Endothelial cell of umbilical vein (primary cell): ENCODE results near the gene STAC2. TPM values are rescaled to one million over a fixed set of nuclear protein-coding genes. Genes with fewer than 3 reads are reported as not detected.

Experiments
- BruUV-seq: library from RNA; stranded (reverse); fragments of 400-500 nt; replicated peaks from 2 replicates; lab custom pipeline; 2021; lab: Mats Ljungman, UMichigan
- CTCF ChIA-PET: fragments of 300-600, 350-600 bp; sonication (Branson Sonifier 250); formaldehyde crosslinking; loops from one replicate; lab custom pipeline; 2021; ENCODE audit warnings: antibody characterized with exemption, inconsistent platforms; lab: Charles Lee
- POLR2A ChIA-PET: fragments of 300-600, 350-600 bp; sonication (Branson Sonifier 250); formaldehyde crosslinking; loops from one replicate; lab custom pipeline; 2021; ENCODE audit warnings: antibody characterized with exemption, inconsistent platforms; lab: Charles Lee
- DNase-seq: peaks from one replicate; pipeline ENCODE4 v3.0.0-alpha.2; 2011; ENCODE audit warnings: low read depth, low spot score
- FAIRE-seq: peaks from 2 replicates; lab custom pipeline; 2011; peaks lifted over from hg19 to GRCh38; lab: Jason Lieb, UNC
- H2AFZ ChIP-seq: 2 replicates; pipeline ENCODE4 v1.6.0; 2012; ENCODE audit warnings: low read depth, low read length, control low read depth, inconsistent platforms
- H3K27ac ChIP-seq: 2 replicates; pipeline ENCODE4 v1.5.1; 2011; ENCODE audit warnings: low read depth, mild to moderate bottlenecking, control low read depth, low read length, moderate library complexity; ENCODE audit not compliant: insufficient read depth
- H3K27me3 ChIP-seq, 2 experiments: 2 replicates each; pipeline versions ENCODE4 v1.6.0 to v1.6.1; 2011; ENCODE audit warnings: low read length in 2 of 2, mixed read lengths in 1 of 2; ENCODE audit not compliant: control insufficient read depth in 2 of 2, insufficient read depth in 2 of 2
- H3K36me3 ChIP-seq, 2 experiments: 2 replicates in 1 of 2; 3 replicates in 1 of 2; pipeline ENCODE4 v1.5.1; 2011; ENCODE audit warnings: low read length in 2 of 2, mild to moderate bottlenecking in 1 of 2, moderate library complexity in 1 of 2; ENCODE audit not compliant: control insufficient read depth in 2 of 2, insufficient read depth in 2 of 2; ENCODE audit errors: extremely low read depth in 1 of 2
- H3K4me1 ChIP-seq: 3 replicates; pipeline ENCODE4 v1.5.1; 2011; ENCODE audit warnings: mild to moderate bottlenecking, low read length; ENCODE audit not compliant: control insufficient read depth, insufficient read depth; ENCODE audit errors: extremely low read depth
- H3K4me2 ChIP-seq: 2 replicates; pipeline ENCODE4 v1.6.1; 2011; ENCODE audit warnings: low read length, control low read depth, mixed read lengths; ENCODE audit not compliant: insufficient read depth
- H3K4me3 ChIP-seq, 3 experiments: fragments of 200-600 bp in 1 of 3; sonication (generic), shearing (Covaris generic) in 1 of 3; replicated peaks in 1 of 3; 2 replicates each; pipeline ENCODE4 v1.5.1; 2011 to 2016; ENCODE audit warnings: control low read depth in 3 of 3, low read length in 3 of 3, mild to moderate bottlenecking in 2 of 3, inconsistent platforms in 1 of 3, low read depth in 1 of 3, moderate library complexity in 1 of 3; ENCODE audit not compliant: insufficient read depth in 1 of 3
- H3K79me2 ChIP-seq: 2 replicates; pipeline ENCODE4 v1.6.0; 2012; ENCODE audit warnings: low read length, inconsistent platforms; ENCODE audit not compliant: control insufficient read depth, insufficient read depth
- H3K9ac ChIP-seq: replicated peaks from 2 replicates; pipeline ENCODE3; 2011; ENCODE audit warnings: low read length, control low read depth; ENCODE audit not compliant: insufficient read depth; ENCODE audit errors: extremely low read depth
- H3K9me1 ChIP-seq: replicated peaks from 3 replicates; pipeline ENCODE4 v1.6.0; 2011; ENCODE audit warnings: mild to moderate bottlenecking, low read length; ENCODE audit not compliant: control insufficient read depth, insufficient read depth; ENCODE audit errors: extremely low read depth
- H3K9me3 ChIP-seq: replicated peaks from 2 replicates; pipeline ENCODE4 v1.5.1; 2012; ENCODE audit warnings: low read length, inconsistent platforms; ENCODE audit not compliant: control insufficient read depth, insufficient read depth
- H4K20me1 ChIP-seq: replicated peaks from 2 replicates; pipeline ENCODE3; 2011; ENCODE audit warnings: mild to moderate bottlenecking, low read length; ENCODE audit not compliant: control insufficient read depth, insufficient read depth; ENCODE audit errors: extremely low read depth
- EZH2 ChIP-seq: IDR thresholded peaks from 2 replicates; pipeline ENCODE4 v1.6.1; 2012; ENCODE audit warnings: borderline replicate concordance, low read depth, mild to moderate bottlenecking, moderate library complexity, low read length, inconsistent platforms; ENCODE audit not compliant: severe bottlenecking
- FOS ChIP-seq: IDR thresholded peaks from 2 replicates; pipeline ENCODE4 v1.6.1; 2011; ENCODE audit warnings: mild to moderate bottlenecking, low read length, moderate library complexity, borderline replicate concordance; ENCODE audit not compliant: insufficient read depth
- GATA2 ChIP-seq: IDR thresholded peaks from 2 replicates; pipeline ENCODE4 v1.7.0; 2011; ENCODE audit warnings: low read depth, mild to moderate bottlenecking, moderate library complexity, mixed read lengths, low read length; ENCODE audit not compliant: insufficient read length, insufficient read depth
- JUN ChIP-seq: IDR thresholded peaks from 2 replicates; pipeline ENCODE4 v1.6.1; 2011; ENCODE audit warnings: borderline replicate concordance, low read depth; ENCODE audit not compliant: insufficient read length, insufficient read depth
- MYC ChIP-seq: IDR thresholded peaks from one replicate; pipeline ENCODE4 v1.6.1; 2011; ENCODE audit warnings: mild to moderate bottlenecking, low read depth, low read length
- POLR2A ChIP-seq: IDR thresholded peaks from 2 replicates; pipeline ENCODE4 v1.6.1; 2012; ENCODE audit warnings: low read depth, mild to moderate bottlenecking, control low read depth, low read length
- POLR2AphosphoS5 ChIP-seq: IDR thresholded peaks from 2 replicates; pipeline ENCODE4 v1.6.1; 2012; ENCODE audit warnings: low read depth, mild to moderate bottlenecking, control low read depth, low read length, moderate library complexity; ENCODE audit not compliant: insufficient read depth
- dilution Hi-C: fragments of 300-500 bp; cut with MboI; formaldehyde crosslinking; loops from one replicate; pipeline ENCODE4 v1.15.0; 2019; ENCODE audit warnings: low sequenced_read_pairs; ENCODE audit not compliant: extremely low pct_ligation_motif_present
- intact Hi-C: fragments of 100-400 bp; cut with micrococcal nuclease; formaldehyde crosslinking; loops from one replicate; pipeline ENCODE4 v1.10.0; 2022
- polyA plus RNA-seq, 4 experiments: library from polyadenylated mRNA; depleted of rRNA in 3 of 4; stranded (reverse) in 3 of 4; unstranded in 1 of 4; fragments of >200 nt; gene quantifications; 2 replicates each; pipeline versions ENCODE4 v1.2.1 to v1.2.3, GENCODE V29; 2011 to 2012; ENCODE audit warnings: missing spikeins in 1 of 4
- total RNA-seq: library from RNA; stranded (reverse); gene quantifications from 2 replicates; pipeline ENCODE4 v1.2.3, GENCODE V29; 2021
- TF ChIP-seq, protein P1 (sequence below): IDR thresholded peaks from 2 replicates; pipeline ENCODE4 v1.6.1; 2011; ENCODE audit not compliant: insufficient read depth, insufficient read length
- TF ChIP-seq, protein P2 (sequence below), 2 donors: IDR thresholded peaks; 1 replicate in 1 of 2; 2 replicates in 1 of 2; pipeline ENCODE4 v1.5.1; 2011; ENCODE audit warnings: low read length in 2 of 2, mild to moderate bottlenecking in 2 of 2, moderate library complexity in 2 of 2, control low read depth in 1 of 2, inconsistent platforms in 1 of 2, low read depth in 1 of 2; ENCODE audit not compliant: insufficient read depth in 1 of 2; ENCODE audit errors: extremely low read depth in 1 of 2

The STAC2 gene
- total and polyA plus RNA-seq, 2 donors (not counting 3 experiments of a cell fraction or from before 2014, with no cell fraction given) = not detected

DNA sequence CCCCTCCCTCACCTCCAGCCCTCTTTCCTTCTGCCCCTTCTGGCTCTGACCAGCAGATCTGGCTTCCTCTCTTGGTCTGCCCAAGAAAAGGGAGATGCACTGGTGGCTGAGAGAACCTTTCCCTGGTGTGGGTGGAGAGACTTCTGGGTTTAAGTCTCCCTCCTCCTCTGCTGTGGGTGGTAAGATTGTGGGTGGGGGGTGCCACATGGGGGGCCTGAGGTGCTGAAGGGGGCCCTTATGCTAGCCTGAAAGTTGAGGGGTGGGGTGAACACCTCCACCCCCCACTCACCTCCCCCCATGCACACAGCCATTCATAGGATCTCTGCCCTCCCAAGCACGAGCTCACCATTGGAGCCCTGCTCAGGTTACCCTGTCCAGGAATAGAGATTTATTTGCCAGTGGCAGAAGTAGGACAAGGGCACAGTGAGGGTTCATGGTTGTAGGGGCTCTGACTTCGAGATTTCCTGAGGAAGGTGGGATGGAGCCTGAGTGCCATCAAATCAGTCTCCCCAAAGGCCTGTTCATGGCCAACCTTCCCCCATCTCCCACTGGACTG, 1.7 kb upstream of the STAC2 start:
- Histone ChIP-seq H3K36me3 (no peaks in the 10 kb centered on the region), H3K4me1 (peaks cover 14% of the 10 kb centered on the region), H3K9me3 (no peaks in the 10 kb centered on the region), H4K20me1 (no peaks in the 10 kb centered on the region), H3K4me2 (no peak overlapping the region), H3K9me1 (no peaks in the 10 kb centered on the region), H3K27ac (no peak overlapping the region), H3K79me2 (no peaks in the 10 kb centered on the region), H3K27me3 (peaks cover 28 to 31% of the 10 kb centered on the region in 2 experiments), H3K4me3 (no peak overlapping the region), H3K9ac (no peak overlapping the region), H2AFZ (no peak overlapping the region)
- dilution Hi-C loops = no loop called here
- POLR2A ChIA-PET = no interaction called here
- CTCF ChIA-PET = interaction anchor here (1.3 to 1.4 kb wide), 2 partner anchors 17 to 20 kb away, joined by 4 to 7 read pairs; no protein-coding TSS in a partner anchor
- FAIRE-seq (no peak), DNase-seq (no peak)
- no peak for TF ChIP-seq GATA2
- TF ChIP-seq POLR2A = no peak
- no peak for TF ChIP-seq EZH2
- no peak for TF ChIP-seq FOS
- no peak for TF ChIP-seq POLR2AphosphoS5
- TF ChIP-seq JUN = no peak
- TF ChIP-seq, protein P1, sequence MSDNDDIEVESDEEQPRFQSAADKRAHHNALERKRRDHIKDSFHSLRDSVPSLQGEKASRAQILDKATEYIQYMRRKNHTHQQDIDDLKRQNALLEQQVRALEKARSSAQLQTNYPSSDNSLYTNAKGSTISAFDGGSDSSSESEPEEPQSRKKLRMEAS = no peak
- TF ChIP-seq, protein P2, sequence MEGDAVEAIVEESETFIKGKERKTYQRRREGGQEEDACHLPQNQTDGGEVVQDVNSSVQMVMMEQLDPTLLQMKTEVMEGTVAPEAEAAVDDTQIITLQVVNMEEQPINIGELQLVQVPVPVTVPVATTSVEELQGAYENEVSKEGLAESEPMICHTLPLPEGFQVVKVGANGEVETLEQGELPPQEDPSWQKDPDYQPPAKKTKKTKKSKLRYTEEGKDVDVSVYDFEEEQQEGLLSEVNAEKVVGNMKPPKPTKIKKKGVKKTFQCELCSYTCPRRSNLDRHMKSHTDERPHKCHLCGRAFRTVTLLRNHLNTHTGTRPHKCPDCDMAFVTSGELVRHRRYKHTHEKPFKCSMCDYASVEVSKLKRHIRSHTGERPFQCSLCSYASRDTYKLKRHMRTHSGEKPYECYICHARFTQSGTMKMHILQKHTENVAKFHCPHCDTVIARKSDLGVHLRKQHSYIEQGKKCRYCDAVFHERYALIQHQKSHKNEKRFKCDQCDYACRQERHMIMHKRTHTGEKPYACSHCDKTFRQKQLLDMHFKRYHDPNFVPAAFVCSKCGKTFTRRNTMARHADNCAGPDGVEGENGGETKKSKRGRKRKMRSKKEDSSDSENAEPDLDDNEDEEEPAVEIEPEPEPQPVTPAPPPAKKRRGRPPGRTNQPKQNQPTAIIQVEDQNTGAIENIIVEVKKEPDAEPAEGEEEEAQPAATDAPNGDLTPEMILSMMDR (IDR thresholded peaks at IDR 0.05; ENCODE audit: extremely low read depth in 1 of 2, insufficient read depth in 1 of 2, low read depth in 1 of 2, low read length in 2 of 2) = no peak
- no peak for TF ChIP-seq MYC
- intact Hi-C loops = no loop called here
- BruUV-seq = no TSS peak
